Stimulated activated naive CD8-positive, alpha-beta T cell treated with anti-CD3 and anti-CD28 coated beads, Interleukin-15, Interleukin-2, amounts not matched to agents 100 ng/mL and 50 ng/mL, for 24 hours (primary cell): ENCODE results near the gene CAMK2N2.
A peak's percentile ranks its signal among the peaks of the same experiment; 100 is the strongest.

ENCODE experiments used
- H3K27ac Mint-ChIP-seq: one replicate; pipeline ENCODE4 v1.8.0; 2021; ENCODE audit warnings: mild to moderate bottlenecking, mixed read lengths
- H3K27me3 Mint-ChIP-seq: one replicate; pipeline ENCODE4 v1.8.0; 2021; ENCODE audit warnings: mixed read lengths
- H3K36me3 Mint-ChIP-seq: one replicate; pipeline ENCODE4 v1.8.0; 2021; ENCODE audit warnings: low read depth, mixed read lengths
- H3K4me1 Mint-ChIP-seq: one replicate; pipeline ENCODE4 v1.8.0; 2021; ENCODE audit warnings: low read depth, mixed read lengths
- H3K4me3 Mint-ChIP-seq: one replicate; pipeline ENCODE4 v1.8.0; 2021; ENCODE audit warnings: mild to moderate bottlenecking, mixed read lengths
- H3K9me3 Mint-ChIP-seq: one replicate; pipeline ENCODE4 v1.8.0; 2021; ENCODE audit warnings: mixed read lengths

CAMK2N2 gene

DNA sequence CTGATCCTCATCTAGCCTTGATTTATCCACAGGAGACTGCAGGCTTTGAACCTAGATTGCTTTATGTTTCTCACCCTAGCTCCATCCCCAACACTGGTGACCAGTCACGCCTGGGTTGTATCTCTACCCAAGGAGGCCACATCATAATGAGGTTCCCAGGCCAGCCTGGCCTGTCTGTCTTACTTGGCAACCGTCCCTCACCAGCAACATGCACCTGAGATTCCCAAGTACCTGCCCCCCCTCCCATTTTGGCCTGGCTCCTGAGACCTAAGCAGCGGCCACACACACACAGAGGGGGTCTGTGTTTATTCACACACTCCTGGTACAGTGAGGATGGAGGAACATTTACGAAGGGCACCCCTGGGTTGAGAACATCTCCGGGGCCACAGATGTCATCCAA lies 2.4 kb downstream of the CAMK2N2 start:
- Mint-ChIP-seq H3K9me3 (no peaks in the 10 kb centered on the region), H3K4me1 (peaks cover 28% of the 10 kb centered on the region), H3K4me3 (no peak overlapping the region), H3K27ac (no peak overlapping the region), H3K27me3 (peaks cover 28% of the 10 kb centered on the region), H3K36me3 (peaks cover 3% of the 10 kb centered on the region)

DNA sequence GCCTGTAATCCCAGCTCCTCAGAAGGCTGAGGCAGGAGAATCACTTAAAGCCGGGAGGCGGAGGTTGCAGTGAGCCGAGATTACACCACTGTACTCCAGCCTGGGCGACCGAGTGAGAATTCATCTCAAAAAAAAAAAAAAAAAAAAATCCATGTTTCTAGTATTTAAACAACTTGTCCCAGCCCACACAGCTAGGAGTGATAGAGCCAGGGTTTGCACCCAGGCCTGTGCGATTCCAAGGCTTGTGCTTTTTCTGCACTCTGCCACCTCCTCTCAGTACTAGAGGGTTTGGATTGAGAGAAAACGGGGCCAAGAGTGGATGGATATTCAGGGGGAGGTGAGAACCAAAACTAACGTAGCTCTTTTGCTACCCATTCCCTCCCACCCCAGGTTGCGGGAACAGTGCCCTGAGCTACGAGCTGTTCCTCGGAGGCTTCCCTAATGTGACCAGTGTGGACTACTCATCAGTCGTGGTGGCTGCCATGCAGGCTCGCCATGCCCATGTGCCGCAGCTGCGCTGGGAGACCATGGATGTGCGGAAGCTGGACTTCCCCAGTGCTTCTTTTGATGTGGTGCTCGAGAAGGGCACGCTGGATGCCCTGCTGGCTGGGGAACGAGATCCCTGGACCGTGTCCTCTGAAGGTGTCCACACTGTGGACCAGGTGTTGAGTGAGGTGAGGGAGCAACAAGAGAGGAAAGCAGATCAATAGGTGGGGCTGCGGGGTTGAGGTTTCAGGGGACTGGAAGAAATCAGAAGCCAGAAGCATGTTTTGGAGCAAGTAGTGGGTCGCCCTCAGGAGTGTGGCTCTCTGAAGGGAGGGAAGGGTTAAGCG lies 4.1 kb downstream of the CAMK2N2 start:
- H3K36me3 Mint-ChIP-seq: peaks cover 3% of the 10 kb centered on the region
- H3K27ac Mint-ChIP-seq: no peak overlapping the region
- peaks cover 21% of the 10 kb centered on the region for H3K4me1 Mint-ChIP-seq
- no peaks in the 10 kb centered on the region for H3K9me3 Mint-ChIP-seq
- no peak overlapping the region for H3K4me3 Mint-ChIP-seq
- H3K27me3 Mint-ChIP-seq: peaks cover 22% of the 10 kb centered on the region

DNA sequence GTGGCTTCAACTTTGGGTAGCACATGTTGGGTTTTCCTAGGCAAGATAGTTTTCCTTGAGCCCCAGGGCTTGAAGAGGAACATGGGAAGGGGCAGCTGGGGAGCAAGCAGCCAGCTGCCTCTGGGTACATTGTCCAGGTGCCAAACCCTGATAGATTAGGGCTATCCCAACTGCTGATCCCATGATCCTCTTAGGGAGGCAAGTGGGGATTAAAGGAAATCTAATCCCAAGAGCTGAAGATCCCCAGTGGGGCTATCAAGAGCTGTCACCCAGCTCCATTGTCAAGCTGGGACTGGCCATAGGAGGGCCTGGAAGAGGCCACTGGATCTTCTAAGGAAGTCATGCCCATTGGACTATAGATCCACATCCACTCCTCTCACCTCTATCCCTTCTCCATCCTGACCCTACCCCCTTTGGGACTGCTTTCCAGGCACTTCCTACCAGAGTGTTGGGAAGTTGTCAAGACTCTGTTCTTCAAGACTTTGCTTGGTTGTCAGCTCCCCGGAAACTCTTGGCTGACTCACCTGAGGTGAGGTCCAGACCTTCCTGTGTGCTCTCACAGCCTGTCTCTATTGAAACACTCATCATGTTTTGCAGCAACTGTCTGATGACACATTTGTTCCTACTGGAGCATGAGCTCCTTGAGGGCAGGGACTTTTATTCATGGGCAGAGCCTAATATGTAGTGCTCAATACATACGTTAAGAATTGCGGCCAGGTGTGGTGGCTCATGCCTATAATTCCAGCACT lies 5.9 kb downstream of the CAMK2N2 start:
- Mint-ChIP-seq H3K4me3 (no peak overlapping the region), H3K36me3 (peaks cover 3% of the 10 kb centered on the region), H3K27ac (peak overlapping the region; percentile 9), H3K9me3 (no peaks in the 10 kb centered on the region), H3K4me1 (peaks cover 14% of the 10 kb centered on the region), H3K27me3 (peaks cover 12% of the 10 kb centered on the region)

DNA sequence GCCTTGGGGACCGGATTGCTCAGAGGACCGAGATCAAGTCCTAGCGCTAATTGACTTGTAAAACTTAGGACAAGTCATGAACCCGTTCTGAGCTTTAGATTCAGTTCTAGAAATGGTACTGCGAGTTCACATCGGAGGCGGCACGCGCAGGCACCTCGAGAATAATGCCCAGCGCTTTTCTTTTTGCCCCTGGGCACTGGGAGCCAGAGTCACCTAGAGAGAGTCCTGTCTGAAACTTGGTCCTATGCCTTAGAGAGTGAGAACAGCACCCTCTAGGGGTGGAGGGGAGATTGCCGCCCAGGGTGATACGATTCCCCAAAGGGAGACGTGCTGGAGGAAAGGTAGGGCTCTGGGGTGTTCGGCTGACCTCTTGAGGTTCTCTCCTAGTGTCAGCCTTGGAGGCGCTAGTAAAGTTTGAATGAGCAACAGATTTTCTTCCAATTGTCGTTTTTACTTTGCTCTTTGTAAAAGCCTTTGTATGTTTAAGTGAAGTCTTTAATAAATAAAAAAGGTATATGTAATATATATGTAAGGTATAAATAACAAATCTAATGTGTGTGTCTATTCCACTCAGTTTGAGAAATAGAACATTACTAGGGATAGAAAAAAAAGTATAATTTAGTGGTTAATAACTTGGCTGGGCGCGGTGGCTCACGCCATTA lies 11.1 kb downstream of the CAMK2N2 start:
- Mint-ChIP-seq H3K27me3 (no peaks in the 10 kb centered on the region), H3K9me3 (no peaks in the 10 kb centered on the region), H3K4me3 (peak overlapping the region; percentile 87), H3K36me3 (peaks cover 11% of the 10 kb centered on the region), H3K4me1 (peaks cover 12% of the 10 kb centered on the region), H3K27ac (peak overlapping the region; percentile 97)

DNA sequence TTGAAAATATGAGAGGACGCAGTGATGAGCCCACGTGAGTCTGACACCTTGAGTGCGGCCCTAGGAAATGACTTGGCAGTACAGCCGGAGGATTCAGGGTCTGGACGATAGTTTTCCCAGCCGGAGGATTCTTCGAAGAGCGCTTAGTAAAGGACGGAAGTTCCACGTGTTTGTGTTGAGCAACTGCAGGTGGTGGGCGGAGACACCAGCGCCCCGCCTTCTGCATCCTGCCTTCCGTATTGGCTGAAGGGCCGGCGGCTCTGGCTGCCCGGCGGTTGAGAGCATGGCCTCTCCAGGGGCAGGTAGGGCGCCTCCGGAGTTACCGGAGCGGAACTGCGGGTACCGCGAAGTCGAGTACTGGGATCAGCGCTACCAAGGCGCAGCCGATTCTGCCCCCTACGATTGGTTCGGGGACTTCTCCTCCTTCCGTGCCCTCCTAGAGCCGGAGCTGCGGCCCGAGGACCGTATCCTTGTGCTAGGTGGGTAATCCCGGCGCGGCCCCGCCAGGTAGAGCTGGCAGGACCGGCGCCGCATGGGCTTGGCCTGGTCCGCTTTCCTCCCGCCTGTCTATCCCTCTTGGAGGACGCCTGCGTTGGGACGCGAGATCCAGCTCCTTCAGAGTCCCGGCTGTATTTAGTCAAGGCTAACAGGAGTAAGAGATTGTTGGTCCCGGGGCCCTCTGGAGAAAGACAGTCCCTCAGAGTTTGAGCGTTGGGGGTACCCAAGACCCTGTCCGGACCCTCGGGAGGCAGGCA lies 11.8 kb downstream of the CAMK2N2 start, which contains the start of gene EEF1AKMT4:
TSS of gene EEF1AKMT4 (plus strand) at position 261 of the 755 bp plus-strand sequence. CDS start at position 284, 23 bp downstream.
- Mint-ChIP-seq H3K9me3 (no peaks in the 10 kb centered on the region), H3K27me3 (no peaks in the 10 kb centered on the region), H3K4me3 (peak within 1 kb of the TSS; percentile 87), H3K4me1 (peaks cover 12% of the 10 kb centered on the region), H3K36me3 (peaks cover 17% of the 10 kb centered on the region), H3K27ac (peak within 1 kb of the TSS; percentile 97)

DNA sequence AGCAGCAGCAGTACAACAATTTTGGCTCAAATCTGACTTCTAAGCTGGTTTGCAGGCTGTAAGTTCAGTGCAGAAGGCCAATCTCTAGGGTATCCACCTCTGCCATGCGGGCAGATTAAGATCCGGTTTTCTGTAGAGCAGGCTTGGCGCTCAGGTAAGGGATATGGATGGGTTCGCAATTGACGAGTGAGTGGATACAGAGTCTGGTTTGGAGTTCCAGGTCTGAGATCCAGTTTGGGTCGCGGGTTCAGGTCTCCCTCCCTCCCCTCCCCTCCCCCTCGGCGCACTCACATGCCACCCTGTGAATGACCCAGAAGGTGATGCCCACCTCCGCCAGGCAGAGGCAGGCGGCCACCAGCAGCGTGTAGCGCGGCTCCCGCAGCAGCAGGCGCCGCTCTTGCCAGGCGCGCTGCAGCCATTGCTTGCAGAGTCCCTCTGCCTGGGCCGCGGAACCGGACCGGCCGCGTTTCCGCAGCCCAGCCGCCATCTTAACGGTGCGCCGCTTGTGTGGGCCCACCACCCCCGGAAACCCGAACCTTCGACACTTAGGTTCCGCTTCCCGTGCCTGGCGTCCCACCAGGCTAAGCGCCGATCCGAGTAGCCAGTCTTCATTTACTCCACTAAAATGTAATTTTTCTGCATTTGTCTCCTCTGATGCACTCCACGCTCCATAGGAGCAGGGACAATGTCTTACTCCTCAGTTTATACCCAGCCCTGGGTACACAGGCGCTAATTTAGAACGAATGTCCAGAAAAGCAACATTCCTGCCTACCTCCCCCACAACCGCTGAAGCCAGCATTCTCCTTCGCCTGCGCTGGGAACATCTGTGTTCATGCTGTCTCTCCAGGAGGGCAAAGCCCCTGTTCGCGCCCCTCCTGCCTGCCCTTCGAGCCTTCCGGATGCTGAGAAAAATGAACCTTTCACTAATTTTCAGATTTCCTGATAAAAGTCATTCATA lies 12.6 kb downstream of the CAMK2N2 start, which contains the start of gene ALG3:
TSS of gene ALG3 (minus strand) at position 509 of the 958 bp plus-strand sequence. CDS start at position 487, 22 bp downstream.
- no peaks in the 10 kb centered on the region for H3K27me3 Mint-ChIP-seq
- H3K9me3 Mint-ChIP-seq: no peaks in the 10 kb centered on the region
- H3K4me1 Mint-ChIP-seq: peaks cover 12% of the 10 kb centered on the region

DNA sequence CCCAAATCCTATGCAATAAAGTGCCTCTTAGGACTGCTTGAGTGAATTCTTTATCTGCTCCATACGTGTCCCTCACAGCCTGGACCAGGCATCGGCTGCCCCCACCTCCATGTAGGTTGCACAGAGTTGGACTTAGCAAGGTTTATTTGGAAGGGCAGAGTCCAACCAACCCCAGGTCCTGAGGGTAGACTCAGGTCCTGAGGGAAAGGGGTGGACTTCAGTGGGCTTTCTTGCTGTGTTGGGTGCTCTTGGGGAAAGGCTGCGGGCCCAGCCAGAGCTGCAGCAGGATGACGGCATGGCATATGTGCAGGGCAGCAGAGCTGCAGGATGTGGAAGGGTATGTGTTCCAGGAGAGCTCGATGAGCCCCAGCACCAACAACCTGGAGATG lies 19.1 kb downstream of the CAMK2N2 start:
- Mint-ChIP-seq H3K27me3 (no peaks in the 10 kb centered on the region), H3K27ac (no peak overlapping the region), H3K4me1 (peaks cover 4% of the 10 kb centered on the region), H3K36me3 (peaks cover 35% of the 10 kb centered on the region), H3K4me3 (no peak overlapping the region), H3K9me3 (no peaks in the 10 kb centered on the region)

More for the DNA sequence above, 12.6 kb downstream of the CAMK2N2 start, which contains the start of gene ALG3:
- peaks cover 24% of the 10 kb centered on the region for H3K36me3 Mint-ChIP-seq
- H3K27ac Mint-ChIP-seq: peak within 1 kb of the TSS; percentile 97
- H3K4me3 Mint-ChIP-seq: peak within 1 kb of the TSS; percentile 87

DNA sequence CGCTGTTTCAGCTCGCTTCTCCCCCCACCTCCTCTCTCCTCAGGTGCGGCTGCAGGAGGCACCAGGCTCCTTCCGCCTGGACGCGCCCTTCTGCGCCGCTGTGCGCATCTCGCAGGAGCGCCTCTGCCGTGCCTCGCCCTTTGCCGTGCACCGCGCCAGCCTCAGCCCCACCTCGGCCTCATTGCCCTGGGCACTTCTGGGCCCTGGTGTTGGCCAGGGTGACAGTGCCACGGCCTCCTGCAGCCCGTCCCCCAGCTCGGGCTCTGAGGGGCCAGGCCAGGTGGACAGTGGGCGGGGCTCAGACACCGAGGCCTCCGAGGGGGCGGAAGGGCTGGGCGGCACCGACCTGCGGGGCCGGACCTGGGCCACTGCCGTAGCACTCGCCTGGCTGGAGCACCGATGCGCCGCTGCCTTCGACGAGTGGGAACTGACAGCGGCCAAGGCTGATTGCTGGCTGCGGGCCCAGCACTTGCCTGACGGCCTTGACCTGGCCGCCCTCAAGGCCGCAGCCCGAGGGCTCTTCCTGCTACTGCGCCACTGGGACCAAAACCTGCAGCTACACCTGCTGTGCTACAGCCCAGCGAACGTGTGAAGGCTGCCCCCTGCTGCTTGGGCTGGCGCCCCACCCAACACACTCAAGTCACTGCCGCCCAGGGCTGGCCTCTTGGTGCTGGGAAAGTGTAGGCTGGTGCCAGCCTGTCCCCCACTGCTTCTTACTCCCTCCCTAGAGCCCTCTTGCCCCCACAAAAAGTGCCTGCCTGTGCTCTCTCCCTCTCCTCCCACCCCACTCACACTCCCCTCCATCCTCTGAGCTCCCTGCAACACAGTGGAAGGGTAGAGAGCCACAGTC lies 19.7 kb downstream of the CAMK2N2 start:
- Mint-ChIP-seq H3K36me3 (peaks cover 35% of the 10 kb centered on the region), H3K27ac (no peak overlapping the region), H3K4me1 (peaks cover 4% of the 10 kb centered on the region), H3K4me3 (no peak overlapping the region), H3K27me3 (no peaks in the 10 kb centered on the region), H3K9me3 (no peaks in the 10 kb centered on the region)

DNA sequence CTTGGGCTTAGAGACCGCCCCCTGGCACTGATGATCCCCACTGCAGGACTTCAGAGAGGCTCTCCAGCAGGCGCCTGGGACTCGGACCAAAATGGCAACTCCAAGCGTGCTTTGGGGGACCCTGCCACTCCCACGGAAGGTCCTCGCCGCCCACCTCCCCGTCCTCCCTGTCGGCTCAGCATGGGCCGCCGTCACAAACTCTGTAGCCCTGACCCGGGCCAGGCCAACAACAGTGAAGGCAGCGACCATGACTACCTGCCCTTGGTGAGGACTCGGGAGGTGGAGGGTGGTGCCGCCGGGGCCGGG lies 20.3 kb downstream of the CAMK2N2 start:
- H3K27me3 Mint-ChIP-seq: no peaks in the 10 kb centered on the region
- no peaks in the 10 kb centered on the region for H3K9me3 Mint-ChIP-seq
- peaks cover 4% of the 10 kb centered on the region for H3K4me1 Mint-ChIP-seq
- no peak overlapping the region for H3K27ac Mint-ChIP-seq
- peaks cover 30% of the 10 kb centered on the region for H3K36me3 Mint-ChIP-seq
- no peak overlapping the region for H3K4me3 Mint-ChIP-seq

DNA sequence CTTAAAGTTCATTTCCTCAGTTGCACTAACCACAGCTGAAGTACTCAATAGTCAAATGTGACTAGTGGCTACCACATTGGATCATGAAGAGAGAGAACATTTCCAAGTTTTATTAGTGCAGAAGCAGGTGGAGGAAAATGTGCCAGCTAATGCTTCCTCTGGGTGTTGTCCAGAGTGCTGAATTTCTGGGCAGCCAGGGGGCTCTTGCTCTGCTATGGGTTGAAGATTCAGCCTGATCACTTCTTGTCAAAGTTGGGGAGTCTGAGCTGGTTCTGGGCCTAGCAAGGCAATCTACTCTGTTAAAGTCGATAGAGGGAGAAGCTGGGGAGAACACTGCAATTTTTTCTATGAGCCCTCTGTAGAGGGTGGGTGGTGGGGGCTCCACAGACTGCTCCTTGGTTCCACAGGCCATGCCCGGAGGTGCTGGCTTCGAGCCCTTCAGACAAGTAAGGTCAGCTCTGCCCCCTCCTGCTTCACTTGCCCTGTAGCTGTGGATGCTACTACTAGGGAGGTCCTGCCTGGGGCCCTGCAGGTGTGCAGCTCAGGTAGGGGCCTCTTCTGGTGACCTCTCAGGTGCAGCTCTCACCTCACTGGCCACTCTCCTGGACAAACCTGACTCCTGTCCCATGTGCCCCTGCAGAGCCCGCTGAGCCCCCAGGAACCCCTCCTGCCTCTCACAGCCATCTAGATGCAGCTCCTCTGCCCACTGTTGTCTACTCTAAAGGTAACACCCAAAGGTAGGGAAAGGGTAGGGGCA lies 20.8 kb downstream of the CAMK2N2 start:
- Mint-ChIP-seq H3K27me3 (no peaks in the 10 kb centered on the region), H3K4me3 (no peak overlapping the region), H3K27ac (no peak overlapping the region), H3K9me3 (no peaks in the 10 kb centered on the region), H3K36me3 (peaks cover 25% of the 10 kb centered on the region), H3K4me1 (peaks cover 4% of the 10 kb centered on the region)

DNA sequence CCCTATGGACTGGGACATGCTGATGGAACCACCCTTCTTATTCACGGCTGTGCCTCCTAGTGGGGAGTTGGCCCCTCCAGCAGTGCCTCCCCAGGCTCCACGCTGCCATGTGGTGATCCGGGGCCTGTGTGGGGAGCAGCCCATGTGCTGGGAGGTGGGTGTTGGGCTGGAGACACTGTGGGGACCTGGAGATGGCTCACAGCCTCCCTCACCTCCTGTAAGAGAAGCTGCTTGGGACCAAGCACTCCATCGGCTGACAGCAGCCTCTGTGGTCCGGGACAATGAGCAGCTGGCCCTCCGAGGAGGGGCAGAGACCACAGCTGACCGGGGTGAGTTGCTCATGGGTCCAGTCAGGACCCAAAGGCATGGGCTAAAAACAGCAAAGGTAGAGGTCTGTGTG lies 21.6 kb downstream of the CAMK2N2 start:
- Mint-ChIP-seq H3K9me3 (no peaks in the 10 kb centered on the region), H3K27ac (no peak overlapping the region), H3K27me3 (no peaks in the 10 kb centered on the region), H3K4me1 (peaks cover 4% of the 10 kb centered on the region), H3K4me3 (no peak overlapping the region), H3K36me3 (peaks cover 19% of the 10 kb centered on the region)

DNA sequence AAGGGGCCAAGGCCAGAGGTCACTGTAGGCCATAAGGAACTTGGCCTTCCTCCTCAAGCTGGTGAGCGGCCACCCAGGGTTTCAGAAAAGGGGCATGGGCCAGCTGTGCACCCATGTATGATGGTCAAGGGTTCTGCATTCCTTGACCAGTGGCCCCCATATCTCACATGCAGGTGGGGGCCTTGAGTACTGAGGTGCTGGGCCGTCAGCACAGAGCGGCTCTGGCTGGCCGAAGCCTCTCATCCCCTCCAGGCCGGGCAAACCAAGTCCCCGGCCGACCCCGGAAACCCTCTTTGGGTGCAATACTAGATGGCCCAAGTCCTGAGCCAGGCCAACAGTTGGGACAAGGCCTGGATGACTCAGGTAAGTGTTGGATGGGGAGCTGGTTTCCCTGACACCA lies 22.1 kb downstream of the CAMK2N2 start:
- H3K27me3 Mint-ChIP-seq: no peaks in the 10 kb centered on the region
- peaks cover 4% of the 10 kb centered on the region for H3K4me1 Mint-ChIP-seq
- H3K27ac Mint-ChIP-seq: no peak overlapping the region
- no peaks in the 10 kb centered on the region for H3K9me3 Mint-ChIP-seq
- H3K36me3 Mint-ChIP-seq: peaks cover 14% of the 10 kb centered on the region
- H3K4me3 Mint-ChIP-seq: no peak overlapping the region
